Activated CD4-positive, CD25-positive, alpha-beta regulatory T cell (primary cell): ENCODE data around the gene SMIM1.

Experiments
- DNase-seq, 4 experiments: peaks; one replicate each; lab custom pipeline; 2025; lab: John Stamatoyannopoulos, UW

The SMIM1 gene

DNA sequence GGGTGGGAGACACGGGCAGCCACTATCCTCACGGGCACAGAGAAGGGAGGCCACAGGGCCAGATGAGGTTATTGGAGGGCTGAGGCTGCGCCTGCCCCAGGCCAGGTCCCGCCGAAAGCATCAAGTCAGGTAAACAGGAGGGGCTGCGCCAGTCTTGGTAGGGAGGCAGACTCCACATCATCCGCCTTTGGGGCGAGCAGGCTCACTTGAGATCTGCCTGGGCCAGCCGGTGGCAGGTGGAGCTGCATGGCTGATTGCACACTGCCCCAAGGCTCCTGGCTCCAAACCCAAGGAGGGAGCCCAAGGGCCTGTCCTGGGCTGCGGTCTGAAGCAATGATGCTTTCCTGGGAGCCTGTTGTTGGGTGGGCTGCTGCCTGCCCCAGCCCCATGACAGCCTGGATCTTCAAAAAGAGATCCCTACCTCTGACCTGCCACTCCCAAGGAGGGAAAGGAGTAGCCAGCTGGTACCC lies 4.6 kb downstream of the SMIM1 start:
- no peak for DNase-seq

DNA sequence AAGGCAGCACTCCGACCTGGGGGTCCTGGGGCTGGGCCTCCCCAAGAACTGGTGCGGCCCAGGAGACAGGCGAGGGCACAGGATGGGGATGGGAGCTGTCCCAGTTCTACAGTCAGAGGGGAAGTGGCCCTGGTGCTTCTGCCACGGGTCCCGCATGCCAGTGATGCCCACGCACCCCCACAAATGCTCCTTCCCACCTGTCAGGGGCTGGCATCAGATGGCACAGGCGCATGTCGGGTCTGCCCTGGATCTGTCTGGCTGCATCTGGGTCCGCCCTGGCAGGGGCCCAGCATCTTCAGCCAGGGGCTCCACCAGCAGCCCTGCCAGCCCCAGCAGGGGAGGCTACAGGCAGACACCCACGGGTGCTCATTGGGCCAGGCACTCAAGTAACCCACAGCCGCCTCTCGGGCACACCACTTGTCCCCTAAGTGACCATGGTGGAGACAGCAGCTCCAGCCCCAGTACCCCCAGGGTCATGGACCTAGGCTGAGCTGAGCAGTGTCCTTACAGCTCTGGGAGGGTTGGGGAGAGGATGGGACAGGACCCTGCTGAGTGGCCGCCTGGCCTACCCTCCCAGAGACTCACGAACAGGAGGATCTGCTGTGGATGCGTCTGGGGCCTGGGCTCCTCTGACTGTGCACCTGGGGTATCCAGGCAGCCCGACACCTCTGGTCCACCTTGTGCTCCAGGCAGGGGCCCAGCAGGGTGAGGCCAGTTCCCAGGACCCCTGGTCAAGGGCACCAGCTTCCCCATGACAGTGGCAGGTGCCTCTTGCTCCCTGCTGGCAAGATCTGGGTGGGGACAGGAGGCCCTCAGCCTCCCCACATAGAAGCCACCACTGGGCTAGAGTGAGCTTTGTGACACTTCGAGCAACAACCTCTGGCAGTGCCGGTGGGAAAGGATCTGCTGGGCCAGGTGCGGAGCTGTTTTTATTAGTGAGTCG lies 5.4 kb downstream of the SMIM1 start:
- DNase-seq: no peak

DNA sequence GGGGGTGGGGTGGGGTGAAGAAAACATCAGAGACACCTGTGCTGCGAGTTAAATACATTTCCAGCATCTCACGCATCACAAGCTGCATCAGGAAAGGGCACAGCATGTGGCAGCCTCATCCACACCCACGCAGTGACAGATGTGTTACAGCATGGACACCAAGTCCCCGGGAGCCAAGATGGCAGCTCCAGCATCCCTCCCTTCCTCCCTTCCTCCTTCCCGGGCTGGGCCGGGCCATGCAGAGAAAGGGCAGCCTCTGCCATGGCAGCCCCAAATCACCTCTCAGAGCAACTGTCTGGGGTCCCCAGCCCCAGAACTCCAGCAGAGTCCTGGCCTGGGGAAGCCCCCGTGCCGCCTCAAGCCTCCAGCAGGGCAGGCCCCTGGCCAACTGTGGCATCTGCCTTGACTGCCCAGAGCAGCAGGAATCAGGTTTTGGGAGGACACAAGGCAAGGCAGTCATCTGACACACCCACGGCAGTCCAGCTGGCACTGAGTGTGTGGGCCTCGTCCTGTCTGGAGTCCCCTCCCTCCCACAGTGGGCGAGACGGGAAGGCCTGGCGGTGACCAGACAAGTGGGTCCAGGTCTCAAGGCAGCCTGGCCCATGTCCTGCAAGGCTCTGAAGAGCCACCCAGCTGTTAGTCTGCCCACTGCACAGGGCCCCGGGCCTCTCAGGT lies 6.2 kb downstream of the SMIM1 start:
- no peak for DNase-seq

DNA sequence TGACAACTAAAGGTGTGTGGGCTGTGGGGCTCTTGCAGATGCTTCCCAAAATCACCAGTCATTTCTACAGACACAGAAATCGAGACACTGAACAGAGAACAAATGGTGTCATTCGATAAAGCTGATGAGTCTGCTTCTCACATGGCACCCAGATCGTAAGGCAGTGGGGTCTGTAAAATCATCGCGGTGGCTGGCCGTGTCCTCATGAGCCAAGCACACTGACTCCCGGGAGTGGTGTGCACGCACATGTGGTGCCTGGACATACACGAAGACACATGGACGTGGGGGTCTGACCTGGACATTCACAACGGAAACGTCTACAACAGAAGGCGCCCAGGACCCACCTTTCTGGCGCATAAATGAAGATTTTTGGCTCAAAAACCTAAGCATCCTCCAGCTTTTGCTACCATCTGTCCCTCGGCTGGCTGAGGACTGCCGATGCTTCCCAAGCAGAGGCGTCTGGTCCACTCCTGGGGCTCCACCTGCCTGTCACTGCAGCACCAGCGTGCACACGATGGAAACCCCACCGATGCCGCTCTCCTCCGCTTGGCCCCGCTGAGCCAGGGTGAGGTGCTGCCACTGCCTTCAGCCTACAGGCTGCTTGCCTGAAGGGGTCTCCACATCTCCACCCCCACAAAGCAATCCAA lies 6.8 kb downstream of the SMIM1 start:
- no peak for DNase-seq

DNA sequence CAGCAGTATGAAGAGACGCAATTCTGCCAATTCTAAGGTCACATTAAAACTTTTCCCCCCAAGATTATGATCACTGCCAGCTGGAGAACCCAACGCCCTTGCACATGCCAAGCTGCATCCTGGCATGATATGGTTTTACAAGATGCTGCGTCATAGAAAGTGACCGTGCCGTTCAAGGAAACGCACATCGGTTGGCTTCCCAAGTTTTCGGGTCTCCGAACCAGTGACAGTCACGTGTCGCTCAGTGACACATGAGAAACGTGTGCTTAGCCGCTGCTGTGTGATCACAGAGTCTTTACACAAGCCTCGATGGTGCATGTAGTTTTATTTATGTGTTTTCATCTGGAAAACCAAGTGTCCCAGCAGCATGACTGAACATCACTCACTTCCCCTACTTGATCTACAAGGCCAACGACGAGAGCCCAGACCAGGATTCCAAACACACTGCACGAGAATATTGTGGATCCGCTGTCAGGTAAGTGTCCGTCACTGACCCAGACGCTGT lies 7.4 kb downstream of the SMIM1 start:
- DNase-seq: no peak

DNA sequence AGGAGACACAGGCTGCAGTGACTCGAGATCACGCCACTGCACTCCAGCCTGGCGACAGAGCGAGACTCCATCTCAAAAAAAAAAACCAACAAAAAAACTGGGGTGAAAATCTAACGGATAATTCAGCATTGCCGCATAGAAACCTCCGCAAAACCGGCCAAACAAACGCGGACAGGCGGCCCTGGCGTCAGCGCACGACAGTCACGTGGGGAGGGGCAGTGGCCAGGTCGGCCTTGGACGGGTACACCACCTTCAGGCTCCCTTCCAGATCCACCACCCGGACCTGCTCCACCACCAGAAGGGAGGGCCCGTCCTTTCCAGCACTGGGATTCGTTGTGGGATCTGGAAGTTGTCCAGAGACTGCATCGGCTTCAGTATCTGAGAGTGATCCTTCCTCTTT lies 8.4 kb downstream of the SMIM1 start:
- DNase-seq: no peak

DNA sequence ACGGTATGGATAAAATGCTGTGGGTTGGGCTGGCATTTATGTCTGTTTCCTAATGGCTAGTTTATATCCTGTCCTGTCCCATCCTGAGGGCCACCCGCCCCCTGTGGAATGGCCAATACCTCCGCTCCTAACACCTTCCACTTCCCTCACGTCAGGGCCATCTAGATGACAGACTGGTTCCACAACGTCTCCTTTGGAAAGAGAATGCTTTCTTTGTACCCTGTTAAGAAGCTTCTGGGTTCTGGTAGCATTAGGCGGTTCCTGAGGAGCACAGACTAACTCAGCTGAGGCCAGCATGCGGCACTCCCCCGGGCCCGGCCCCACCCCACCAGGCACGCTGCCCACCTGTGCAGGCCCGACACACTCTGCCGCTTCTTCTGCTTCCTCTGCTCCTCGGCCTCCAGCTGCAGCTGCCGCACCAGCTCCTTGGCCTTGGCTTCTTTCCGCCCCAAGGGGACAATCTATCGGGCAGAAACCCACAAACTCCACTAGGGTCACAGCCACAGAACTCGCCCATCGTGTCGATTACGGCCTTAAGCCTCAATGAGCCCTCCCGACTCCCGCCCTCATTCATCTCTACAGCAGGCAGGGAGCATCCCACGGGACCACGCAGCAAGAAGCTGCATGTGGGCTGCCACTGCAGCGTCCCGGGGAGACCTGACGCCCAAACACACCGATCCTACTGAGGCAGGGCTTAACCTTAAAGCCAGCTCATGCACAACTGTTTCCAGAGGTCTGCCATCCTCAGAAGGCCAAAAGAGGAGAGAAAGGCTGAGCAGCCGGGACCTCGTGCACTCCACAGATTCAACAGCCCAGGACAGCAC lies 11.3 kb downstream of the SMIM1 start:
- DNase-seq: no peak

DNA sequence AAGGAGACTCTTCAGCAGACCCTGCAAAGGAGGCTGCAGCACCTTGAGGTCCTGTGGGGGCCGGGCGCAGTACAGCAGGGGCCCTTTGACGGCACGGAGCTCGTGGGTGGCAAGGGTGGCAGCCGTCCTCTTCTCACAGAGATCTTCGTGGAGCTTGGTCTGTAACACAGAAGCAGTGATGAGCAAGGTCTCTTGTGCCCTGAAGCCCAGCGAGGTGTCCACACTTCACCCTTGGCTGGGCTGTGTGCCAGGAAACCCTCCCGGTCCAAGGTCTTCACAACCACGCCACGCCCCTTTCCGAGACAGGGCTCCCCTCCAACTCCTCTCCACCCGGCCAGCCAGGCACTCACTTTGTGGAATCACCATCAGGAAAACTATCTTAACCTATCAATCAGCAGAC lies 12.5 kb downstream of the SMIM1 start:
- DNase-seq: no peak

DNA sequence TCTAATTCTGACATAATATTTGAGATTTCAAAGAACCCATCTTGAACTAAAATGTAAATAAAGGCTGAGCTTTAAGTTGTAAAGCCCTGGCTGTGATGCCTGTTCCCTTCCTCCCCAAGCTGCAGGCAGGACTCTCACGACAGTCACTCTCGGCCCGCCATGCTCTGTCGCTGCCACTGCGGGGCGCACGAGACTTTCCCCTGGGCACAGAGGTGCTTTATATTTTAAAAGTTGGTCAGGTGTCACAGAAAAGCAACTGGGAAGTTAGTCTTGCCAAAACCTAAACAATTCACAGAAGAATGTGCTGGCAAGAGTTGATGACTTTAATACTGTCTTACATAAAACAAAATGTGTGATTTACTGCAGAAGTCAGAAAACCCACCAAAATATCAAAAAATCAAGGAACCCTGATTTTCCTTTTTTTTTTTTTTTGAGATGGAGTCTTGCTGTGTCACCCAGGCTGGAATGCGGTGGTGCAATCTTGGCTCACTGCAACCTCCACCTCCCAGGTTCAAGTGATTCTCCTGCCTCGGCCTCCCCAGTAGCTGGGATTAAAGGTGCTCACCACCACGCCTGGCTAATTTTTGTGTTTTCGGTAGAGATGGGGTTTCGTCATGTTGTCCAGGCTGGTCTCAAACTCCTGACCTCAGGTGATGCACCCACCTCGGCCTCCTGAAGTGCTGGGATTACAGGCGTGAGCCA lies 13.1 kb downstream of the SMIM1 start:
- DNase-seq: no peak

DNA sequence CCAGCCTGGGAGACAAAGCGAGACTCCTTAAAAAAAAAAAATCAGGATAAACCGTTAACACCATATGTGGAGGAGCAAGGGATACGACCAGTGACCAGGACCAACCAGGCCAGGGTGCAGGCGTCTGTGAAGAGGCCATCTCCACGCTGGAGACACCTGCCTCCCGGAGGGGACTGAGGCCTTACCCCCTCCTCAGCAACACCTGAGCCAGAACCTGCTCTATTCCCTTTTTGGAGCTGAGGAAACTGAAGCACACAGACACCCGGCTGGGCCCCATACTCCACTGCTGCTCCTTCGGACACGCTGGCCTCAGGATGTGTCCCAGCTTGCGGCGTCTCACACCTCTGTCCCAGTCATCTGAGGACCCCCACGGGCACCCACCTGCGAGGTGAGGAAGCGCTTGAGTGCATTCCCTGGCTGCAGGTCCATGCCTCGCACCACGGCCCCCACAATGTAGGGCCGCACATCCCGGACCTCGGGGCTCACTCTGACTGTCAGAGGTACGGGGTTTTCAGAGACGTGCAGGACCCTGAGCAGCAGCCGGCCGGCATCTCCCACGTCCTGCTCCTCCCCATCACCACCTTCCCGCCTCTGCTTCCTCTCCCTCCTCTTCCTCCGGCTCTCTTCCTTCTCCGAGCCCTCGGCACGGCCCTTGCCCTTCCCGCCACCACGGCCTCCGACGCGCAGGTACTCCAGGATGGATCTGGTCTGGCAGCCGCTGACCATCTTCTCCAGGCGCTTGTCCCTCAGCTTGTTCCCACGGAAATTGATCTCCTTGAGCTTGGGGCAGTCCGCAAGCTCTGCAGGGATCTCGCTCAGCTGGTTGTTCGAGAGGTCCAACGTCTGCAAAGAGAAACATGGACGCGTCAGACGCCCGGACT lies 14.2 kb downstream of the SMIM1 start:
- DNase-seq: no peak

DNA sequence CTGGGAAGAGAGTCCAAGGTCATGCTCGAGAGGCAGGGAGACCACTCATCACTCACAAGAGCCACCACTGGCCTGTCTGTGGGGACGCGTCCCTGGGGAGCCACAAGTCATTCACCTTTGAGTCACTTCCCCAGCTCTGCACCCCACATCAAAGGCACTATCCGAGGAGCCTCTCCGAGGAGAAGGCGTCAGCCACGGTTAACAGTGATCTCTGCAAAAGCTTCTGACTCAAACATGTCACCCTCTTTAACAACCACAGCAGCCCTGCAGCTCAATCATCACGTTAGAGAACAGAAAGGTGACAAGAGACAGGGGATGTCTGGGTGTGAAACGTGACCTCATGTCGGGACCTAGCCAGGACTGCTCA lies 14.8 kb downstream of the SMIM1 start:
- no peak for DNase-seq

DNA sequence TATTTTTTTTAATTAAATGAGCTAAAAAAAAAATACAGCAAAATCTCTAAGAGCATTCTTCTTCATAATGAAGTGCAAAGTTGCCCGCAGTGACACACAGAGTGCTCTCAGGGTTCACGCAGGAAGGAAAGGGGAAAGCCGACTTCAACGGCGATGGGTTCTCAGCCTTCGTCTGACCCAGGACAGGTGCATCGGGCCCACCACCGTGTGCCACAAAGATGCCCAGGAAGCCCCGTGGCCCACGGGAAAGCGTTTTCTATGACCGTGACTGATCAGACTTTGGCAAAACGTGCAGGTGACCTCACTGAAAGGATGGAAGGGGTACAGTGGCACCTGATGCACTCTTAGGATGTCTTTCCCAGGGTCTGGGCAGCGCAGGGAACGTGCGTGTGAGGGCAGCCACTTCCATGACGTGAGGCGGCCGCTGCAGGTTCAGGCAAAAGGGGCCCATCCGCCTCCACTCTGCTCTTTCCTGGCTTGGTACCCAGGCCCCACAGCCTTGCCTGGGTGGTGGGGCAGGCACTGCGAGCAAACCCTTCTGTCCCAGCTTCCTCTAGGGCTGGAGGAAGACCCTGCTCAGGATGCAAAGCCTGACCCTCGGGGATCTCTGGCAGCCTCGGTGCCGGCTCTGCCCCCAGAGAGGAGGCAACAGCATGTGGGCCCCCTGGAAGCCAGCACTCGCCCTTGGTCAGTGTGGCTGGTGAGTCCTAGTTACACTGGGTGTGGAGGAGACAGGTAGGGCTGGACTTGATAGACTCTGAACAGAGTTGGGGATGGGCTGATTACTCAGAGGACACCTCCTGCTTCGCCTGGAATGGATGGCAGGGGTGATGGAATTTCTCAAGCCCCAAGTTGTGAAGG lies 15.4 kb downstream of the SMIM1 start:
- DNase-seq: no peak

DNA sequence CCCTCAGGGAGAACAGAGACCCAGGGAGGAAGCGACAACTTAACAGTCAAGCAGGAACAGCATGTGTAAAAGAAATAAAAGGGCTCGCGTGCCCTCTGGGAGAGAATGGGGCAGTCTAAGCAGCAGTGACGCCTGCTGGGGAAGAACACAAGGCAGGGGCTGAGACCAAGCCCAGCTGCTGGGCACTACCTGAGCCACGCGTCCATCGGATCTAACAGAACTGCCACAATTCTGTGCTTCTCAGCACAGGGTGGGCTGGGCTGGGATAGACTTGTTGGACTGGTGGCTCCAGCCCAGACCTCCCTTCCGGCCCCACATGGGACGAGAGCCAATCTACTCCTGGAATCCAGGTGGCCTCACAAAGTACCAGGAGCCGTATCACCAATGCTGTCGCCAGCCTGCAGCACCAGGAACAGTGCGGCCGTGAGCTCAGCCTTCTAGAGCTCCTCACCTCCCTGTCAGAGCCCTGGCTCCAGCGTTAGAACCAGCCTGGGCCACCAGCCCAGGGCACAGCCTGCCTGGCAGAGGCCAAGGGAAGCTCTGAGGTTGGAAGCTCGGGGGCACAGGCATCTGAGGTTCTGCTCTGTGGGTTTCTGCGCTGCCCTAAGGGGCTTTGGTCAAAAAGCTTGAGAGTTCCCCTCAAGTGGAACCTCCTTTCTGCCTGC lies 16.3 kb downstream of the SMIM1 start:
- no peak for DNase-seq

DNA sequence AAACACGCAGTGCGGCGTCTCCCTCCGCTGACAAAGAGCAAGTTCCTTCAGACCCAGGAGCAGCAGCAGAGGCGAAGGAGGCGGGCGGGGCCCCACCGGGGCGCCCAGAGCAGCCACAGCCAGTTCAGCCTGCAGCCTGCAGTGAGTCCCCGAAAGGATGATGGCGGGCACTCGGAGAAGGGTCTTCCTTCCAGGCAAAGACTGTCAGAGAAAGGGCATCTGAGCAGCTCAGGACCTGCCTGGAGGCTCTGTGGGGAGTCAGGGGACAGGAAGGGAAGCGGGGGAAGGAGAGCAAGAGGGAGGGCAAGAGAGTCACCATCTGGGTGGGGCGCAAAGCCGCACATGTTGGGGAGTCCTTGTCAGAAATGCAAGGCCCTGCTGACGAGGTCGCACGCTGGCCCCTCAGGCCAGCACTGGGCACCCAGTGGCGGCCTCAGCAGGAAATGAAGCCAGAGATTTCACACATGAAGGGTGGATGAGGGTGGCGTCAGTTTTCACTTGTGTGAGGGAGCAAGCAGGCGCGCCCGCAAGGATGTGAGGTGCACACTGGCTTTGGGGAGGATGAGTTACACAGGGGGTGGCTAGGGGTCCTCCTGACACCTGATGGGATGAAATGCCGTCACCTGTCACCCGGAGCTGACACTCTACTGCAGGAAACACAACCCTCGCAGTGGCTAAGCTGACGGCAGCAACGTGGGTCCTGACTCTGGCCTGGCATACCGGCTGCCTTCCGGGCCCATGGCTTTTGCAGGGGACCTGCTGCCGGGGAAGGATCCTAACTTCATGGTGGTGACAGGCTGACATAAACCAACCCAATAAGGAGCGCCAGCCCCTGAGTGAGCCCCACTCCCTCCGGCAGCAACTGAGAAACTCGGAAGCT lies 17.1 kb downstream of the SMIM1 start:
- no peak for DNase-seq

DNA sequence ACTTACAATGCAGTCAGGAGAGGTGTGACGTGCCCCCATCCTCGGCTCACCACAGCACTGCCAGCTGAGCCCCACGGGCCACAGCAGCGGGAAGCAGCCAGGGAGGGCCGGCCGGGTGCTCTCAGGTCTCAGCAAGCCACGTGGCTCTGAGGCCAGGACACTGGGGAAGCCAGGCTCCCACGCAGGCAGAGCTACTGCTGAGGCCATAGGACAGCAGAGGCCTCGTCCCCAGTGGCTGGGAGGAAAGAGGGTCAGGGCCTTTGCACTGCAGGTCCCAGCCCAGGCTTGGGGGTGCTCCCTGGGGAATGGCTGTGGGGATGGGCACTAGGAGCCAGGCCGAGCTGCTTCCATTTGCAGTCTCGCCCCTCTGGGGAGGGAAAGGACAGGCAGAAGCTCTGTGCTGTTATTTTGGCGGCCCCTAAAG lies 18.0 kb downstream of the SMIM1 start:
- DNase-seq: no peak

DNA sequence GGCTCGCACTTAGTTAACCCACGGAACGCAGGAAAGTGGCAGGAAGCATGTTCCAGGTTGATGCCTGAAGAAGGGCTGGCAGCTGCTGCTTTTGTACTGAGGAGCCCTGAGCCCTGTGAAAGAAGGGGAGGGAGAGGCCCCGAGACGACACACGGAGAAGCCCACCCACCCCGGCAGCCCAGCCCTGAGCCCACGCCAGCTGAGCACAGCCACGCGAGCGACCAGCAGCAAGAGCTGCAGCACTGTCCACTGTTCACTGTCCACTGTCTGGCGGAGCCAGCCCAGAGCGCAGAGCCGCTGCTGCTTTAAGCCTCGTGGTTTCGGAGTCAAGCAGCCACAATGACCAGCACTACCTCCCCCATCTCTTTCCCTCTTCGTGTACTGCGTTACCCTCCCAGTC lies 18.4 kb downstream of the SMIM1 start:
- DNase-seq: no peak

DNA sequence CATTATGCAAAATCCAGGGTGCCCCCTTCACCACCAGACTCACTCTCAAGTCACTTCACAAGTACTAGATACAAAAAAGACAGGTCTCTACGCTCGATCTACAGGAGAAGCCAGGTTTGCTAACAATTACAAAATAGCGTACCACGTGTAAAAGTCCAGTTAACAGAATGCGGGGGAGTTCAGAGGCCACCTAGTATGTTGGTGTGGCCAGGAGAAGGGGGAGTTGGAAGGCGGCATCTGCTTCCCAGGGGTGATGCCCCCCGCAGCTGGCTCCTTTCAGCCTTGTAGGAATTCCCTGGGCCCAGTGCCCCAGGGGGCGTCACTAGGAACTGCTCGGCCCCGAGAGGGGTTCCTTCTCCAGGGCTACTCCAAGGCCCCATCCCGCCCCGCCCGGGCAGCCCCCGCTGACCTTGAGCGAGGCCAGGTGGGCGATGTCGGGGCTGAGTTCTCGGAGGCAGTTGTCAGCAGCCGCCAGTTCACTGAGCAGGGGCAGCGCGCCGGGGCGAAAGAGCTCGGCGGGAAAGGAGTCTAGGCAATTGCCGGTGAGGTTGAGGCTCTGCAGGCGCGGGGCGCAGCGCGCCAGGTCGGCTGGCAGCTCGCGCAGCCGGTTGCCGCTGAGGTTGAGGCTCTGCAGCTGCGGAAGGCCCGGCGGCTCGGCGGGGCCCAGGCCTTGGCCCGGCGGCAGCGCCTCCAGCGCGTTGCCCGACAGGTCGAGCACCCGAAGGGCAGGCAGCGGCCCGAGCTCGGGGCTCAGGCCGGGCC lies 23.1 kb downstream of the SMIM1 start:
- DNase-seq: no peak
